ENCODE results near the gene PAX4.
A peak's percentile ranks its signal among the peaks of the same experiment; 100 is the strongest.

Gene PAX4

GRCh38 chr7:127618042-127618441 is at the start of gene PAX4:
Gene PAX4 (minus strand): TSS chr7:127618142. CDS start chr7:127615928, 2,214 bp downstream.
- no peak for DNase-seq (ENCODE audit: low read depth in 2 of 2)

DNA sequence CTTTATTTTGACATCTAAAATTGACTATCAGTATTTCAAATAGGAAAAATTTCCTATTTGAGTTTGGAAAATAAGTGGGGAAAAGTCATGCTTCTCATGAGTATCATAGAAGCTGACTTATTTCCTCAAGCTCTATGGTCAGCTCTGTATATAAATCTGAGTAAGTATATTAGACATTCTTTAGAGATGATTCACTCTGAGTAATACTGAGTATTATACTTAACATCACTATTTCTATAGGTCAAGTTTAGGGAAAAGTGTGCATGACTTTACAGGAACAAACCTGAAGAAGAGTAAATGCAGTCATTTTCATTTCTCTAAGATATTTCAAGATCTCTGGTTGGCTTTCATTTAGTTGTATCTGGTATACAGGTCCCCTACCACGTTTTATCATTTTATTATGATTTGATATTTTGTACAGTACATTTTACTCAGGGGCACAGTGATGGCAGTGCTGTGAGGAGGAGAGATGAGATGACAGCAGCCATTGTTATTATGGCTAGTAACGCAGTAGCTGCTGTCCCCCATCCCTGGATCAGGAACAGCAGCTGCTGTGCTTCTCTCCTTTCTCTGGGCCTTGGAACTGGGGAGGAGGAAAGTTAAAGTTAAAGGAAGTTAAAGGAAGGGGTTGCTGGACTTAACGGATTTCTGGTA is 49.2 kb upstream of the PAX4 start:
- no peak for DNase-seq (ENCODE audit: low read depth in 2 of 2)

- no peak for DNase-seq (ENCODE audit: low read depth in 2 of 2)
Observed at GRCh38 chr7:127666602-127667001, 48.7 kb upstream of the PAX4 start.

- no peak for DNase-seq (ENCODE audit: low read depth in 2 of 2)
Observed at GRCh38 chr7:127665922-127666321, 48.0 kb upstream of the PAX4 start.

GRCh38 chr7:127658970-127659630 is 41.2 kb upstream of the PAX4 start:
- DNase-seq (ENCODE audit: low read depth in 2 of 2) = no peak

DNA sequence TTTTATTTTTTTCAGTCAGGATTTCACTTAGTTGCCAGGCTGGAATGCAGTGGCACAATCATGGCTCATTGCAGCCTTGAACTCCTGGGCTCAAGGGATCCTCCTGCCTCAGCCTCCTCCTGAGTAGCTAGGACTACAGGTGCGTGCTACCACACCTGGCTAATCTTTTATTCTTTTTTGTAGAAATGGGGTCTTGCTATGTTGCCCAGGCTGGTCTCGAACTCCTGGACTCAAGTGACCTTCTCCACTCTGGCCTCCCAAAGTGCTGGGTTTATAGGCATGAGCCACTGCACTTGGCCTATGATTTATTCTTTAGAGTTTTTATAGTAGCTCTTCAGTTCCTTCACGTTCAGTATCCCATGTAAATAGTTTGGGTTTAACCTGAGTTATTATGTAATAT is 39.6 kb upstream of the PAX4 start:
- DNase-seq (ENCODE audit: low read depth in 2 of 2) = no peak

DNA sequence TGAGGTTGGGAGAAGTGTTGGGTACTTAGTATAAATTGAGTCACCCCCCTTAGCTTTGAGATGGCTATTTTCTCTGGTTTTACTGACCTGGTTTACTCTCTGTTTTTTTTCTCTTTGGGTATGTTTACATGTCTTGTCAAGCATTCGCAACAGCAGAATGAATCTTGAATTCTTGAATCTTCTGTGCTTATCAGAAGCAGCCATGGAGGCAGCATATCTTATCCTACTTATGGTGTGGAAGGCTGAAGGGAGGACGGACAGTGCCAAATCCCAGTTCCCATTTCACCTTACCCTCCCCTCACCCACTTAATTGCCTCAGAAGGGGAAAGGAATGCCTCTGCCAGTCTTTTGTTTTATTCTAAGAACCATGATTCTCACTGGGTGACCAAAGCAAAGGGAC is 37.8 kb upstream of the PAX4 start:
- no peak for DNase-seq (ENCODE audit: low read depth in 2 of 2)

GRCh38 chr7:127654404-127655394 is 36.8 kb upstream of the PAX4 start:
- DNase-seq (ENCODE audit: low read depth in 2 of 2) = no peak

DNA sequence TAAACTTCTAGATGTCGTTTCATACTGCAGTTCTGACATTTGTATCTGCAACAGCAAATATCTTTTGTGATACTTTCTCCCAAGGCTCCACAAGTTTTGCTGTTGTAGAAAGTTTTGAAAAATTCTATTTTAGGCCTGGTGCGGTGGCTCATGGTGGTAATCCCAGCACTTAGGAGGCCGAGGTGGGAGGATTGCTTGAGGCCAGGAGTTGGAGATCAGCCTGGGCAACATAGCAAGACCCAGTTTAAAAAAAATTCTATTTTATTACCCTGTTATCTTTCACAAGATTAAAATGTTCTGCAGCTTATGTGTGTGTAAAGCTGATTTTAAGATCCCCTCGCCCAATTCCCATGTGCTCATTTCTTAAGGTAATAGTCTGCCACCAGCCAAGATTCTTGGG is 35.5 kb upstream of the PAX4 start:
- DNase-seq (ENCODE audit: low read depth in 2 of 2) = no peak

GRCh38 chr7:127652333-127653248 is 34.6 kb upstream of the PAX4 start:
- no peak for DNase-seq (ENCODE audit: low read depth in 2 of 2)

DNA sequence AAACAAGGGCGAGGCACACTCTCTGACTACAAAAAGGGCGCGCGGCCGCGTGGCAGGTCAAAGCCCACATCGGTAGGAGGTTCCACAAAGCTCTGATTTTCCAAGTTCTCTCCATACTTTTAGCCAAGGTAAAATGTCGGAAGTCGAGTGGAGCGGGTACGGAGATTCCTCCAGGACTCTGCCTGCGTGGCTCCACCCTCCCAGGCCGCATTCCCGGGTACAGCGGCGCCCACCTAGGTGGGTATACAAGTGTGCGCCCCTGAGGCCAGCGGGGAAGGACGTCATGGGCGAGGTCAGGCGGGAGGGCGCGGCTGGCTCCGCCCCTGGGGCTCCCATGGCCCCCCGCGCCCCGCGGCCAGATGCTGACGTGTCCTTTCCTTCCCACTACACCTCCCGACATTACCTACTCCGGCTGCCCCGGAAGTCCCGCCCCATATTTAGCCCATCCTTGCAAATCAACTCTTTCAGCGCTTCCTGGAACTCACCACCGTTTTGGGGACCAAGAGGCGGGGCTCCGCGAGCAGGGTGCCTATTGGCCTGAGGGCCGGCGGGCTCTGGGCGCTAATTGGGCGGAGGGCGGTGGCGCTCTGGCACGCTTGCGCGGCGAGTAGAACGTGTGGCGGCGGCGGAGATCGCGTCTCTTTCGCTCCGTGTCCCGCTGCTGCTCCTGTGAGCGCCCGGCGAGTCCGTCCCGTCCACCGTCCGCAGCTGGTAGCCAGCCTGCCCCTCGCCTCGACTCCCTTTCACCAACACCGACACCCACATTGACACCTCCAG is 33.8 kb upstream of the PAX4 start, which contains the start of gene SND1:
SND1 (plus strand) TSS at position 639 of the 777 bp plus-strand sequence. CDS start 180 bp downstream, outside the sequence.
- DNase-seq (ENCODE audit: low read depth in 2 of 2) = peak; percentile 98

DNA sequence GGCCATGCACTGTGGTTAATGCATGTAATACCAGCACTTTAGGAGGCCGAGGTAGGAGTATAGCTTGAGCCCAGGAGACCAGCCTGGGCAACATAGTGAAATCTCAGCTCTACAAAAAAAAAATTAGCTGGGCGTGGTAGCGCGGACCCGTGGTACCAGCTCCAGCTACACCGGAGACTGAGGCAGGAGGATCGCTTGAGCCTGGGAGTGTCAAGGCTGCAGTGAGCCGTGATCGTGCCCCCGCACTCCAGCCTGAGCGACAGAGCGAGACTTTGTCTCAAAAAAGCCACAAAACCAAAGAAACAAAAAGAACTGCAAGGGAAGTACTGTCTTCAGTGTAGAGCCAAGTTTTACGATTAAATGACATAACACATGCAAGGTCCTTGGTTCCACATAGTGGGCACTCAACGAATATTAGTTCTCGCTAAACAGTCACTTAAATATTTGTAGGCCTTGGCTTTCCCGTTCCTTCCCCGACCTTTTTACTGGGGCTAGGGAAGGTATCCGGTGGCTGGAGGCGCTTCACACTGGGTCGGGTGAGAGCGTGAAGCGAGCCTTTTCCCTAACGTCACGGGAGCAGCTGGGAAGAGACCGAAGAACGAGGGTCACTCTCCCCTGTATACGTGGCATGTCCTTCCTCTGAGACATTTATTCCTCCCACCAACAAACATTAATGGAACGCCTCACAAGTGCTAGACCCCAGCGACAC is 33.1 kb upstream of the PAX4 start:
- no peak for DNase-seq (ENCODE audit: low read depth in 2 of 2)

GRCh38 chr7:127648986-127649385 is 31.0 kb upstream of the PAX4 start:
- no peak for DNase-seq (ENCODE audit: low read depth in 2 of 2)

- DNase-seq (ENCODE audit: low read depth in 2 of 2) = no peak
Observed at GRCh38 chr7:127647636-127648035, 29.7 kb upstream of the PAX4 start.

DNA sequence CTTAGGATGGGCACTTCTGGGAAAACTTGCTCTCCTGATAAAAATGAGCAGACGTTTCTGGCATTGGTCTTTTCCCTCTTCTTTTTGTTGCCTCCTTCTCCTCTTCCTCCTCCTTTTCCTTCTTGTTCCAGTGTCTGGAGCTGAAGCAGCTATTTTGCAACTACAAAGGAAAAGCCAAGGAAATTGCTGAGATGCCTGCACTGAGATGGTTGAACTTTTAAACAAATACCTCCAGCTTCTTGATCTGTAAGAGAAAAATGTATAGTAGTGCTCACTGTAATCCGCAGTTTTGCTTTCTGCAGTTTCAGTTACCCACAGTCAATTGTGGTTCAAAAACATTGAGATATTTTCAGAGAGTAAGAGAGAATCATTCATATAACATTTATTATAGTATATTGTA is 26.5 kb upstream of the PAX4 start:
- no peak for DNase-seq (ENCODE audit: low read depth in 2 of 2)

- no peak for DNase-seq (ENCODE audit: low read depth in 2 of 2)
Observed at GRCh38 chr7:127638197-127638596, 20.3 kb upstream of the PAX4 start.

GRCh38 chr7:127635659-127636285 is 17.8 kb upstream of the PAX4 start:
- no peak for DNase-seq (ENCODE audit: low read depth in 2 of 2)

DNA sequence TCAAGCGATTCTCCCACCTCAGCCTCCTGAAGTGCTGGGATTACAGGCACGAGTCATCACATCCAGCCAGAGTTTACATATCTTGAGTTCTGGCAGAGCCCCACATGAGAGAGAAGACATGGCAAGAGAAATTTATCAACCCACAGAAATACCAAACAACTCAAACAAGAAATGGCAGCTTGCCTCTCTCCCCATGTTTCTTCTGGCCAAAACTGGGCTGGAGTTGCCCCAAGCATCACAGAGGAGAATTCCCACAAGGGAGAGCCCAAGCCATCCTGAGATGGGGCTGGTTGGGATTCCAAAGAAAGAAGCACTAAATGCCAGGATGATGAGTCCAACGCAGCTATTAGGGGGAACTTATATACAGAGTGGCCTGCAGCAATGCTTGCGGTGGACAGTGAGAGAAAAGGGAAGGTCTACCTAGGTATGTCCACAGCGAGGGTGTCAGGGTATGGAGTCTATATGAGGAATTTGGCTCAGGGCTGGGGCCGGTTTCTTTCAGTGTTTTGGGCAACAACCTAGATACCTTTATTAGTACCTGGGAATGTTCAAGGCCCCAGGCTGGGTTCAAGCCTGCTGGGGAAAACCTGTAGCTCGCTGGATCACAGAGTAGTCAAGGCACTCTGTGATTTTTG is 14.5 kb upstream of the PAX4 start:
- DNase-seq (ENCODE audit: low read depth in 2 of 2) = no peak
